ENCODE measurements around the gene C1QTNF12. TPM values are rescaled to one million over a fixed set of nuclear protein-coding genes. Genes with fewer than 3 reads are reported as not detected.

Gene C1QTNF12
- total RNA-seq, 1 experiment from 2014 or later: 4.4 TPM

GRCh38 chr1:1232796-1233566 lies 13.5 kb downstream of the C1QTNF12 start:
- intact Hi-C loops (cut with micrococcal nuclease; ENCODE audit: unreplicated experiment): loop anchor here (5.0 kb wide), 1 partner anchor 111 kb away; no protein-coding TSS in a partner anchor
- Histone ChIP-seq H3K27ac (ENCODE audit: low read depth, low read length, poor library complexity, severe bottlenecking) (peak overlapping the region; percentile 41), H3K4me3 (ENCODE audit: low read depth, low read length, poor library complexity, severe bottlenecking) (peak overlapping the region; percentile 31), H3K9me3 (ENCODE audit: low read depth, low read length, poor library complexity, severe bottlenecking) (no peaks in the 10 kb centered on the region), H3K4me1 (ENCODE audit: insufficient read depth, low read length, poor library complexity, severe bottlenecking) (peaks cover 24% of the 10 kb centered on the region), H3K36me3 (ENCODE audit: insufficient read depth, low read length, poor library complexity, severe bottlenecking) (peaks cover 25% of the 10 kb centered on the region), H3K27me3 (replicated peaks; ENCODE audit: insufficient read depth, low read depth, low read length, poor library complexity) (no peaks in the 10 kb centered on the region)
- POLR2A ChIA-PET (ENCODE audit: low non-redundant PET): no interaction called here
- CTCF ChIA-PET: no interaction called here
- DNase-seq (ENCODE audit: low spot score): no peak
- no TSS peak for BruUV-seq (replicated peaks)
- no peak for TF ChIP-seq EZH2 (IDR thresholded peaks at IDR 0.05; ENCODE audit: borderline replicate concordance, low read depth, low read length, poor library complexity, severe bottlenecking)
- TF ChIP-seq, protein P1, sequence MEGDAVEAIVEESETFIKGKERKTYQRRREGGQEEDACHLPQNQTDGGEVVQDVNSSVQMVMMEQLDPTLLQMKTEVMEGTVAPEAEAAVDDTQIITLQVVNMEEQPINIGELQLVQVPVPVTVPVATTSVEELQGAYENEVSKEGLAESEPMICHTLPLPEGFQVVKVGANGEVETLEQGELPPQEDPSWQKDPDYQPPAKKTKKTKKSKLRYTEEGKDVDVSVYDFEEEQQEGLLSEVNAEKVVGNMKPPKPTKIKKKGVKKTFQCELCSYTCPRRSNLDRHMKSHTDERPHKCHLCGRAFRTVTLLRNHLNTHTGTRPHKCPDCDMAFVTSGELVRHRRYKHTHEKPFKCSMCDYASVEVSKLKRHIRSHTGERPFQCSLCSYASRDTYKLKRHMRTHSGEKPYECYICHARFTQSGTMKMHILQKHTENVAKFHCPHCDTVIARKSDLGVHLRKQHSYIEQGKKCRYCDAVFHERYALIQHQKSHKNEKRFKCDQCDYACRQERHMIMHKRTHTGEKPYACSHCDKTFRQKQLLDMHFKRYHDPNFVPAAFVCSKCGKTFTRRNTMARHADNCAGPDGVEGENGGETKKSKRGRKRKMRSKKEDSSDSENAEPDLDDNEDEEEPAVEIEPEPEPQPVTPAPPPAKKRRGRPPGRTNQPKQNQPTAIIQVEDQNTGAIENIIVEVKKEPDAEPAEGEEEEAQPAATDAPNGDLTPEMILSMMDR (conservative IDR thresholded peaks at IDR 0.05; ENCODE audit: low read depth, low read length): no peak

DNA sequence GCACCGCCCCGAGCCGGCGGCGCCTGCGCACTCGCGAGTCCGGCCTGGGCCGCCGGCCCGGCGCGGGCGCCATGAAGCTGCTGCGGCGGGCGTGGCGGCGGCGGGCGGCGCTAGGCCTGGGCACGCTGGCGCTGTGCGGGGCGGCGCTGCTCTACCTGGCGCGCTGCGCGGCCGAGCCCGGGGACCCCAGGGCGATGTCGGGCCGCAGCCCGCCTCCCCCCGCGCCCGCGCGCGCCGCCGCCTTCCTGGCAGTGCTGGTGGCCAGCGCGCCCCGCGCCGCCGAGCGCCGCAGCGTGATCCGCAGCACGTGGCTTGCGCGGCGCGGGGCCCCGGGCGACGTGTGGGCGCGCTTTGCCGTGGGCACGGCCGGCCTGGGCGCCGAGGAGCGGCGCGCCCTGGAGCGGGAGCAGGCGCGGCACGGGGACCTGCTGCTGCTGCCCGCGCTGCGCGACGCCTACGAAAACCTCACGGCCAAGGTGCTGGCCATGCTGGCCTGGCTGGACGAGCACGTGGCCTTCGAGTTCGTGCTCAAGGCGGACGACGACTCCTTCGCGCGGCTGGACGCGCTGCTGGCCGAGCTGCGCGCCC lies 14.2 kb downstream of the C1QTNF12 start, which contains the start of gene B3GALT6:
Gene B3GALT6 (plus strand): TSS at position 30 of the 588 bp plus-strand sequence. CDS start 42 bp downstream, at position 72.
- intact Hi-C loops (cut with micrococcal nuclease; ENCODE audit: unreplicated experiment): loop anchor here (5.0 kb wide), 1 partner anchor 110 kb away; no protein-coding TSS in a partner anchor
- Histone ChIP-seq H3K4me3 (ENCODE audit: low read depth, low read length, poor library complexity, severe bottlenecking) (peak within 1 kb of the TSS; percentile 97), H3K27me3 (replicated peaks; ENCODE audit: insufficient read depth, low read depth, low read length, poor library complexity) (no peaks in the 10 kb centered on the region), H3K4me1 (ENCODE audit: insufficient read depth, low read length, poor library complexity, severe bottlenecking) (peaks cover 24% of the 10 kb centered on the region), H3K9me3 (ENCODE audit: low read depth, low read length, poor library complexity, severe bottlenecking) (no peaks in the 10 kb centered on the region), H3K36me3 (ENCODE audit: insufficient read depth, low read length, poor library complexity, severe bottlenecking) (peaks cover 29% of the 10 kb centered on the region), H3K27ac (ENCODE audit: low read depth, low read length, poor library complexity, severe bottlenecking) (peak within 1 kb of the TSS; percentile 97)
- ChIA-PET CTCF (no interaction called here), POLR2A (ENCODE audit: low non-redundant PET) (no interaction called here)
- BruUV-seq (replicated peaks): no TSS peak
- TF ChIP-seq, protein P1 (conservative IDR thresholded peaks at IDR 0.05; ENCODE audit: low read depth, low read length): no peak
- TF ChIP-seq EZH2 (IDR thresholded peaks at IDR 0.05; ENCODE audit: borderline replicate concordance, low read depth, low read length, poor library complexity, severe bottlenecking): no peak
- DNase-seq (ENCODE audit: low spot score): no peak

DNA sequence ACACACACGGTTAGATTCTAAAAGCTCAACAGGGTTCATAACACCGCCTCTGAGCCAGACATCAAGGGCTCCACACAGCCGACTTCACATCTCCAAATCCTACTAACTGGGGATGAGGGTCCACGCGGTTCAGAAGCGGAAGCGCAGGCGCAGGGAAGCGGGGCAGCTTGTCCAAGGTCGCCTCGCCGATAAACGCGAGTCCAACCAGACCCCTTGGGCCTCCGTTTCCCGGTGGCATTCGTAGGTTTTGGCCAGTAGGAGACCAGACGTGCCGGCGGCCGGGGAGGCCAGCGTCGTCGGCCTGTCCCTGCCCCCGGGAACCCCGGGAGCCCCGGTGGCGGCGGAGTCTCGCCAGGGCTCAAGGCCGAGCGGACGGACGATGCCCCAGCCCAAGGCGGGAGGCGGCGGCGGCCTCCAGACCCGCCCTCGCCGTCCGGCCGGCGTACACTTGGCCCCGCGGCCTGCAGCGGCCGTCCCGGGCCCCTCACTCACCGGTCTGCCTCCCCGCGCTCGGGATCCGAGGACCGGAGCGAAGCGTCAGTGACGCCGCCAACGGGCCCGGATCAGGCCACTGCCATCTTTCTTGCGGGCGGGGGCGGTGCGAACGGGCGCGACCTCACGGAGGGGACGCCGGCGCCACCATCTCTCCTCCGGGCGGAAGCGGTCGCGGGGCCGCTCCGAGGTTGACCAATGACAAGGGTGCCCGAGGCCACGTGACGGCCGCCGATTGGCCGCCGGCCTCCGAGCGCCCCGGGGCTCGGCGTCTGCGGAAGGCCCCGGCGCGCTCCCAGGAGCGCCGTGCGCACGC lies 14.9 kb downstream of the C1QTNF12 start, which contains the start of gene SDF4:
Gene SDF4 (minus strand): TSS at position 602 of the 808 bp plus-strand sequence. CDS start 3,229 bp downstream, outside the sequence.
- intact Hi-C loops (cut with micrococcal nuclease; ENCODE audit: unreplicated experiment): loop anchor here (5.0 kb wide), 1 partner anchor 109 kb away; no protein-coding TSS in a partner anchor
- Histone ChIP-seq H3K9me3 (ENCODE audit: low read depth, low read length, poor library complexity, severe bottlenecking) (no peaks in the 10 kb centered on the region), H3K27me3 (replicated peaks; ENCODE audit: insufficient read depth, low read depth, low read length, poor library complexity) (no peaks in the 10 kb centered on the region), H3K4me1 (ENCODE audit: insufficient read depth, low read length, poor library complexity, severe bottlenecking) (peaks cover 24% of the 10 kb centered on the region), H3K36me3 (ENCODE audit: insufficient read depth, low read length, poor library complexity, severe bottlenecking) (peaks cover 34% of the 10 kb centered on the region), H3K4me3 (ENCODE audit: low read depth, low read length, poor library complexity, severe bottlenecking) (peak within 1 kb of the TSS; percentile 97), H3K27ac (ENCODE audit: low read depth, low read length, poor library complexity, severe bottlenecking) (peak within 1 kb of the TSS; percentile 97)
- ChIA-PET CTCF (interaction anchor here (1.3 kb wide), 1 partner anchor 109 kb away, joined by 7 read pairs; no protein-coding TSS in a partner anchor), POLR2A (ENCODE audit: low non-redundant PET) (interaction anchor here (1.0 kb wide), 1 partner anchor 24 kb away, joined by 4 read pairs; no protein-coding TSS in a partner anchor)
- no TSS peak for BruUV-seq (replicated peaks)
- DNase-seq (ENCODE audit: low spot score): peak; percentile 99
- TF ChIP-seq, protein P1 (conservative IDR thresholded peaks at IDR 0.05; ENCODE audit: low read depth, low read length): no peak
- TF ChIP-seq EZH2 (IDR thresholded peaks at IDR 0.05; ENCODE audit: borderline replicate concordance, low read depth, low read length, poor library complexity, severe bottlenecking): no peak

Measured in A673 (cell line).